Measurements from ENCODE around the gene PRCC. TPM values are rescaled to one million over a fixed set of nuclear protein-coding genes. Genes with fewer than 3 reads are reported as not detected.

PRCC gene
- total RNA-seq, 1 experiment from 2014 or later, result 125 TPM

GRCh38 chr1:156794506-156795373 is 27.4 kb downstream of the PRCC start:
- H3K27me3 ChIP-seq (replicated peaks; ENCODE audit: insufficient read depth, low read depth, low read length, poor library complexity), result no peaks in the 10 kb centered on the region
- H3K9me3 ChIP-seq (ENCODE audit: low read depth, low read length, poor library complexity, severe bottlenecking), result no peaks in the 10 kb centered on the region
- ChIA-PET POLR2A (ENCODE audit: low non-redundant PET) (no interaction called here), CTCF (no interaction called here)
- TF ChIP-seq EZH2 (IDR thresholded peaks at IDR 0.05; ENCODE audit: borderline replicate concordance, low read depth, low read length, poor library complexity, severe bottlenecking), result no peak
- no peak for TF ChIP-seq CTCF (conservative IDR thresholded peaks at IDR 0.05; ENCODE audit: low read depth, low read length)
- peaks cover 91% of the 10 kb centered on the region for H3K36me3 ChIP-seq (ENCODE audit: insufficient read depth, low read length, poor library complexity, severe bottlenecking)
- no peak for DNase-seq (ENCODE audit: low spot score)
- intact Hi-C loops (cut with micrococcal nuclease; ENCODE audit: unreplicated experiment), result no loop called here
- no TSS peak for BruUV-seq (replicated peaks)
- H3K4me1 ChIP-seq (ENCODE audit: insufficient read depth, low read length, poor library complexity, severe bottlenecking), result no peaks in the 10 kb centered on the region
- H3K4me3 ChIP-seq (ENCODE audit: low read depth, low read length, poor library complexity, severe bottlenecking), result no peak overlapping the region
- H3K27ac ChIP-seq (ENCODE audit: low read depth, low read length, poor library complexity, severe bottlenecking), result no peak overlapping the region

- no peaks in the 10 kb centered on the region for H3K9me3 ChIP-seq (ENCODE audit: low read depth, low read length, poor library complexity, severe bottlenecking)
- H3K27ac ChIP-seq (ENCODE audit: low read depth, low read length, poor library complexity, severe bottlenecking), result no peak overlapping the region
- peaks cover 4% of the 10 kb centered on the region for H3K4me1 ChIP-seq (ENCODE audit: insufficient read depth, low read length, poor library complexity, severe bottlenecking)
- peaks cover 98% of the 10 kb centered on the region for H3K36me3 ChIP-seq (ENCODE audit: insufficient read depth, low read length, poor library complexity, severe bottlenecking)
- BruUV-seq (replicated peaks), result no TSS peak
- POLR2A ChIA-PET (ENCODE audit: low non-redundant PET), result no interaction called here
- H3K27me3 ChIP-seq (replicated peaks; ENCODE audit: insufficient read depth, low read depth, low read length, poor library complexity), result no peaks in the 10 kb centered on the region
- DNase-seq (ENCODE audit: low spot score), result no peak
- intact Hi-C loops (cut with micrococcal nuclease; ENCODE audit: unreplicated experiment), result no loop called here
- H3K4me3 ChIP-seq (ENCODE audit: low read depth, low read length, poor library complexity, severe bottlenecking), result no peak overlapping the region
- TF ChIP-seq CTCF (conservative IDR thresholded peaks at IDR 0.05; ENCODE audit: low read depth, low read length) (no peak), EZH2 (IDR thresholded peaks at IDR 0.05; ENCODE audit: borderline replicate concordance, low read depth, low read length, poor library complexity, severe bottlenecking) (no peak)
- CTCF ChIA-PET, result no interaction called here
Observed at GRCh38 chr1:156795374-156795733, 28.0 kb downstream of the PRCC start.

GRCh38 chr1:156795787-156796186 is 28.5 kb downstream of the PRCC start:
- ChIA-PET POLR2A (ENCODE audit: low non-redundant PET) (no interaction called here), CTCF (no interaction called here)
- Histone ChIP-seq H3K36me3 (ENCODE audit: insufficient read depth, low read length, poor library complexity, severe bottlenecking) (peaks cover 96% of the 10 kb centered on the region), H3K27ac (ENCODE audit: low read depth, low read length, poor library complexity, severe bottlenecking) (no peak overlapping the region), H3K4me1 (ENCODE audit: insufficient read depth, low read length, poor library complexity, severe bottlenecking) (peaks cover 9% of the 10 kb centered on the region), H3K4me3 (ENCODE audit: low read depth, low read length, poor library complexity, severe bottlenecking) (no peak overlapping the region), H3K9me3 (ENCODE audit: low read depth, low read length, poor library complexity, severe bottlenecking) (no peaks in the 10 kb centered on the region), H3K27me3 (replicated peaks; ENCODE audit: insufficient read depth, low read depth, low read length, poor library complexity) (no peaks in the 10 kb centered on the region)
- no TSS peak for BruUV-seq (replicated peaks)
- DNase-seq (ENCODE audit: low spot score), result no peak
- TF ChIP-seq CTCF (conservative IDR thresholded peaks at IDR 0.05; ENCODE audit: low read depth, low read length) (no peak), EZH2 (IDR thresholded peaks at IDR 0.05; ENCODE audit: borderline replicate concordance, low read depth, low read length, poor library complexity, severe bottlenecking) (no peak)
- intact Hi-C loops (cut with micrococcal nuclease; ENCODE audit: unreplicated experiment), result loop anchor here (2.0 kb wide), 1 partner anchor 65 kb away; the partner anchor contains the start of gene NTRK1
